CD14-positive monocyte (primary cell): ENCODE results near the gene KHDC1L. TPM values are rescaled to one million over a fixed set of nuclear protein-coding genes. Genes with fewer than 3 reads are reported as not detected.
"Not testable (repeated sequence)": the region's sequence is repeated elsewhere in the genome, so short reads cannot be mapped to it uniquely, and the experiment has no call there.

Experiments used
- DNase-seq, 3 donors: peaks; one replicate each; pipeline ENCODE4 v3.0.0-alpha.2; 2011 to 2022
- H2AFZ ChIP-seq: 2 replicates; pipeline ENCODE4 v1.6.0; 2012; ENCODE audit warnings: mild to moderate bottlenecking, low read depth, low read length, inconsistent platforms; ENCODE audit not compliant: insufficient read depth, poor library complexity, severe bottlenecking
- H3K27ac ChIP-seq, 2 donors: 1 replicate in 1 of 2; 2 replicates in 1 of 2; pipeline ENCODE4 v1.5.1; 2012 to 2013; ENCODE audit warnings: low read length in 2 of 2, control low read depth in 1 of 2, inconsistent platforms in 1 of 2, low read depth in 1 of 2, mild to moderate bottlenecking in 1 of 2
- H3K27me3 ChIP-seq, 2 donors: one replicate each; pipeline versions ENCODE4 v1.6.0 to v1.6.1; 2011 to 2013; ENCODE audit warnings: low read length in 2 of 2; ENCODE audit not compliant: control insufficient read depth in 2 of 2, insufficient read depth in 2 of 2
- H3K36me3 ChIP-seq, 2 donors: replicated peaks in 1 of 2; 1 replicate in 1 of 2; 2 replicates in 1 of 2; pipeline versions ENCODE4 v1.5.1 to v1.6.1; 2012 to 2013; ENCODE audit warnings: low read length in 2 of 2, control low read depth in 1 of 2, inconsistent platforms in 1 of 2, mild to moderate bottlenecking in 1 of 2; ENCODE audit not compliant: insufficient read depth in 2 of 2, control insufficient read depth in 1 of 2
- H3K4me1 ChIP-seq, 2 donors: 1 replicate in 1 of 2; 2 replicates in 1 of 2; pipeline versions ENCODE4 v1.5.1 to v1.6.1; 2012 to 2013; ENCODE audit warnings: low read length in 2 of 2, control low read depth in 1 of 2, inconsistent platforms in 1 of 2, mild to moderate bottlenecking in 1 of 2, moderate library complexity in 1 of 2; ENCODE audit not compliant: insufficient read depth in 2 of 2, control insufficient read depth in 1 of 2
- H3K4me2 ChIP-seq: replicated peaks from 2 replicates; pipeline ENCODE3; 2012; ENCODE audit warnings: low read length, moderate library complexity, mild to moderate bottlenecking; ENCODE audit not compliant: poor library complexity, severe bottlenecking; ENCODE audit errors: extremely low read depth
- H3K4me3 ChIP-seq, 3 experiments: fragments of 200-600 bp in 1 of 3; sonication (generic) in 1 of 3; replicated peaks in 1 of 3; 1 replicate in 2 of 3; 2 replicates in 1 of 3; pipeline ENCODE4 v1.5.1; 2011 to 2013; ENCODE audit warnings: low read length in 3 of 3, mild to moderate bottlenecking in 3 of 3, control low read depth in 2 of 3, low read depth in 2 of 3, inconsistent platforms in 1 of 3, moderate library complexity in 1 of 3
- H3K79me2 ChIP-seq: 2 replicates; pipeline ENCODE4 v1.6.0; 2012; ENCODE audit warnings: mild to moderate bottlenecking, control low read depth, inconsistent platforms, low read length, moderate library complexity; ENCODE audit not compliant: insufficient read depth
- H3K9ac ChIP-seq: 2 replicates; pipeline ENCODE4 v1.6.0; 2017; ENCODE audit warnings: low read length, mild to moderate bottlenecking; ENCODE audit not compliant: insufficient read depth, poor library complexity, severe bottlenecking
- H3K9me3 ChIP-seq, 2 donors: replicated peaks in 1 of 2; 1 replicate in 1 of 2; 2 replicates in 1 of 2; pipeline versions ENCODE4 v1.5.1 to v1.6.1; 2012 to 2013; ENCODE audit warnings: low read length in 2 of 2, control low read depth in 1 of 2; ENCODE audit not compliant: control insufficient read depth in 1 of 2, insufficient read depth in 1 of 2
- H4K20me1 ChIP-seq: 2 replicates; pipeline ENCODE4 v1.6.0; 2012; ENCODE audit warnings: mild to moderate bottlenecking, low read length, control low read depth, moderate library complexity; ENCODE audit not compliant: insufficient read depth
- H3K27ac Mint-ChIP-seq, 7 donors: one replicate each; pipeline ENCODE4 v1.8.0; 2020; ENCODE audit warnings: mild to moderate bottlenecking in 7 of 7, mixed read lengths in 7 of 7, moderate library complexity in 6 of 7, inconsistent platforms in 2 of 7
- H3K27me3 Mint-ChIP-seq, 3 donors: one replicate each; pipeline ENCODE4 v1.8.0; 2021 to 2022; ENCODE audit warnings: low read depth in 3 of 3, mild to moderate bottlenecking in 3 of 3, mixed read lengths in 3 of 3, moderate library complexity in 3 of 3, inconsistent platforms in 1 of 3
- H3K36me3 Mint-ChIP-seq, 2 donors: one replicate each; pipeline ENCODE4 v1.8.0; 2020; ENCODE audit warnings: mixed read lengths in 2 of 2, inconsistent platforms in 1 of 2, mild to moderate bottlenecking in 1 of 2
- H3K4me1 Mint-ChIP-seq: one replicate; pipeline ENCODE4 v1.8.0; 2020; ENCODE audit warnings: mild to moderate bottlenecking, mixed read lengths
- H3K4me3 Mint-ChIP-seq, 2 donors: one replicate each; pipeline ENCODE4 v1.8.0; 2020; ENCODE audit warnings: mild to moderate bottlenecking in 2 of 2, mixed read lengths in 2 of 2, moderate library complexity in 1 of 2
- H3K9me3 Mint-ChIP-seq, 7 donors: one replicate each; pipeline ENCODE4 v1.8.0; 2020 to 2022; ENCODE audit warnings: mixed read lengths in 7 of 7, mild to moderate bottlenecking in 6 of 7, moderate library complexity in 6 of 7, inconsistent platforms in 2 of 7
- WGBS: methylation state at CpG from one replicate; pipeline ENCODE4 v1.1.5; 2013; ENCODE audit warnings: missing lambda C conversion rate; ENCODE audit not compliant: insufficient coverage; 5-methylcytosine and 5-hydroxymethylcytosine counted together
- intact Hi-C, 2 donors: fragments of 100-400 bp; cut with micrococcal nuclease; formaldehyde crosslinking; loops; one replicate each; pipeline versions ENCODE4 v1.15.0 to v1.15.1; 2023
- polyA minus RNA-seq: library from RNA; depleted of rRNA, polyadenylated mRNA; stranded (reverse); fragments of >200 nt; gene quantifications from 2 replicates; pipeline ENCODE4 v1.2.3, GENCODE V29; 2012
- polyA plus RNA-seq, 3 donors: library from polyadenylated mRNA; depleted of rRNA in 1 of 3; unstranded in 2 of 3; stranded (reverse) in 1 of 3; fragments of 300-500 nt in 2 of 3; fragments of >200 nt in 1 of 3; fragmentation: Illumina TruSeq in 2 of 3; gene quantifications; 1 replicate in 2 of 3; 2 replicates in 1 of 3; pipeline ENCODE4 v1.2.3, GENCODE V29; 2012 to 2021
- total RNA-seq, 12 experiments: library from RNA in 1 of 12; stranded (reverse) in 1 of 12; fragments of 120-200 nt in 1 of 12; gene quantifications; one replicate each; pipeline ENCODE4 v1.2.4 and lab custom pipeline; 2013 to 2026; ENCODE audit warnings: mixed read lengths in 6 of 12, inconsistent platforms in 1 of 12
- TF ChIP-seq, protein P1 (sequence below): fragments of 200-600 bp; IDR thresholded peaks from one replicate; pipeline ENCODE4 v1.8.0; 2022; ENCODE audit warnings: antibody characterized with exemption, mild to moderate bottlenecking

Gene KHDC1L, protein sequence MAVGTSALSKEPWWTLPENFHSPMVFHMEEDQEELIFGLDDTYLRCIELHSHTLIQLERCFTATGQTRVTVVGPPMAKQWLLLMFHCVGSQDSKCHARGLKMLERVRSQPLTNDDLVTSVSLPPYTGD
- not detected for total RNA-seq (2013)
- polyA plus RNA-seq (not detected), polyA minus RNA-seq (not detected in 2 replicates), total RNA-seq (lab: John Stamatoyannopoulos, UW) (0 reads per million in 11 experiments)

DNA sequence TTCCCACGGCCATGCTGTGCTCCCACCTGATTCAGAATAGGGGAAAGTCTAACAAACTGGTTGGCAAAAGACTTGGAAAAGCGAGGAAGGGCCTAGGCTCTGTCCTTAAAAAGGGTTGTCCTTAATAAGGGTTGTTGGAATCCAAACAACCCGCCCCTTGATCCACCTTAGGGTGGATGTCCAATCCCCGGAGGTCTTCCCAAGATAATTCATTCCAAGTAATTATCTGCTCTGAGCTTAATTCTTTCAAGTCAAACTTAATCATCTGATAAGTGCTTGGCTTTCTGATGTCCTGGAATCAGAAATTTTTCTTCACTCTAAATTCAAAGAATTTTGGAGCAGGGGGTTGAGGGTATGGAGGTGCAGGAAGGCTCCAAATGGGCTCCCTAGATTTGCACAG, at the start of gene KHDC1L:
Gene KHDC1L, minus strand, starts transcription at position 101 of the 400 bp plus-strand sequence. Its CDS starts 88 bp downstream, at position 13.
- no peaks in the 10 kb centered on the region for H3K79me2 ChIP-seq
- no peak within 1 kb of the TSS for H3K9ac ChIP-seq
- WGBS: 100% methylated on average over 1 of the region's 4 CpGs
- H3K9me3 ChIP-seq: peaks cover 0 to 14% of the 10 kb centered on the region in 2 donors
- H4K20me1 ChIP-seq: no peaks in the 10 kb centered on the region
- no peak within 1 kb of the TSS for H3K4me2 ChIP-seq
- no peak within 1 kb of the TSS for H3K27ac ChIP-seq
- Mint-ChIP-seq H3K27ac (peak within 1 kb of the TSS in 2 of 7 donors; percentile 51 to 60), H3K27me3 (peaks cover 2 to 4% (median 3%) of the 10 kb centered on the region in 3 donors), H3K4me3 (no peak within 1 kb of the TSS), H3K36me3 (no peaks in the 10 kb centered on the region), H3K9me3 (peaks cover 5 to 22% (median 14%) of the 10 kb centered on the region in 7 donors), H3K4me1 (no peaks in the 10 kb centered on the region)
- DNase-seq: no peak
- H2AFZ ChIP-seq: no peak within 1 kb of the TSS
- intact Hi-C loops: no loop called here
- H3K27me3 ChIP-seq: no peaks in the 10 kb centered on the region
- TF ChIP-seq, protein P1, sequence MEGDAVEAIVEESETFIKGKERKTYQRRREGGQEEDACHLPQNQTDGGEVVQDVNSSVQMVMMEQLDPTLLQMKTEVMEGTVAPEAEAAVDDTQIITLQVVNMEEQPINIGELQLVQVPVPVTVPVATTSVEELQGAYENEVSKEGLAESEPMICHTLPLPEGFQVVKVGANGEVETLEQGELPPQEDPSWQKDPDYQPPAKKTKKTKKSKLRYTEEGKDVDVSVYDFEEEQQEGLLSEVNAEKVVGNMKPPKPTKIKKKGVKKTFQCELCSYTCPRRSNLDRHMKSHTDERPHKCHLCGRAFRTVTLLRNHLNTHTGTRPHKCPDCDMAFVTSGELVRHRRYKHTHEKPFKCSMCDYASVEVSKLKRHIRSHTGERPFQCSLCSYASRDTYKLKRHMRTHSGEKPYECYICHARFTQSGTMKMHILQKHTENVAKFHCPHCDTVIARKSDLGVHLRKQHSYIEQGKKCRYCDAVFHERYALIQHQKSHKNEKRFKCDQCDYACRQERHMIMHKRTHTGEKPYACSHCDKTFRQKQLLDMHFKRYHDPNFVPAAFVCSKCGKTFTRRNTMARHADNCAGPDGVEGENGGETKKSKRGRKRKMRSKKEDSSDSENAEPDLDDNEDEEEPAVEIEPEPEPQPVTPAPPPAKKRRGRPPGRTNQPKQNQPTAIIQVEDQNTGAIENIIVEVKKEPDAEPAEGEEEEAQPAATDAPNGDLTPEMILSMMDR: no peak
- H3K36me3 ChIP-seq: no peaks in the 10 kb centered on the region
- H3K4me1 ChIP-seq: no peaks in the 10 kb centered on the region
- no peak within 1 kb of the TSS for H3K4me3 ChIP-seq

DNA sequence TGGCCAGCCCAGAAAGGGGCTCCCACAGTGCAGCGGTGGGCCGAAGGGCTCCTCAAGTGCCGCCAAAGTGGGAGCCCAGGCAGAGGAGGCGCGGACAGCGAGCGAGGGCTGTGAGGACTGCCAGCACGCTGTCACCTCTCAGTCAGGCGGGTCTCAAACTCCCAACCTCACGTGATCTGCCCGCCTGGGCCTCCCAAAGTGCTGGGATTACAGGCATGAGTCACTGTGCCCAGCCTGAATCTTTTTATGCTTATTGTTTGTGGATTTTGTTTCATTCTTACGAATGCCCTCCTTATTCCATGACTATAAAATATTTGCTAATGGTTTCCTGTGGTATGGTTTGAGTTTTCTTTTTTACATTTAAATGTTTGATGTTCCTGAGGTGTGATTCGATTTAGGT, 44.0 kb upstream of the KHDC1L start:
- H3K27ac ChIP-seq, H3K79me2 ChIP-seq, H3K4me2 ChIP-seq, H3K27ac Mint-ChIP-seq, H3K27me3 ChIP-seq, H3K9ac ChIP-seq, H2AFZ ChIP-seq, H3K36me3 ChIP-seq, DNase-seq, H3K9me3 Mint-ChIP-seq, H3K4me1 ChIP-seq, H3K4me3 ChIP-seq, H3K9me3 ChIP-seq, H4K20me1 ChIP-seq, H3K4me1 Mint-ChIP-seq, H3K27me3 Mint-ChIP-seq, H3K4me3 Mint-ChIP-seq, intact Hi-C loops: not testable (repeated sequence)
- peaks cover 6 to 12% of the 10 kb centered on the region in 2 donors for H3K36me3 Mint-ChIP-seq
- 96% methylated on average over 9 of the region's 13 CpGs for WGBS

DNA sequence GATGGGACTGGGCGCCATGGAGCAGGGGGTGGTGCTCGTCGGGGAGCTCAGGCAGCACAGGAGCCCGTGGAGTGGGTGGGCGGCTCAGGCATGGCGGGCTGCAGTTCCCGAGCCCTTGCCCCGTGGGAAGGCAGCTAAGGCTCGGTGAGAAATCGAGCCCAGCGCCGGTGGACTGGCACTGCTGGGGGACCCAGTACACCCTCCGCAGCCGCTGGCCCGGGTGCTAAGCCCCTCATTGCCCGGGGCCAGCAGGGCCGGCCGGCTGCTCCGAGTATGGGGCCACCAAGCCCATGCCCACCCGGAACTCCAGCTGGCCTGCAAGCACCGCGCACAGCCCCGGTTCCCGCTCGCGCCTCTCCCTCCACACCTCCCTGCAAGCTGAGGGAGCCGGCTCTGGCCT, 43.6 kb upstream of the KHDC1L start:
- 94% methylated on average over 16 of the region's 27 CpGs for WGBS

More for the DNA sequence above, 43.6 kb upstream of the KHDC1L start:
- H3K4me3 ChIP-seq, H3K27me3 Mint-ChIP-seq, H3K4me2 ChIP-seq, H3K79me2 ChIP-seq, DNase-seq, H3K9me3 Mint-ChIP-seq, H3K4me1 ChIP-seq, H4K20me1 ChIP-seq, H3K27me3 ChIP-seq, H3K36me3 ChIP-seq, H3K4me3 Mint-ChIP-seq, H3K9me3 ChIP-seq, H3K27ac ChIP-seq, H3K4me1 Mint-ChIP-seq, H3K9ac ChIP-seq, intact Hi-C loops, H3K27ac Mint-ChIP-seq, H2AFZ ChIP-seq: not testable (repeated sequence)
- peaks cover 6 to 10% of the 10 kb centered on the region in 2 donors for H3K36me3 Mint-ChIP-seq
